A549 (cell line): ENCODE measurements around the gene COX4I1.

Source experiments
- HOXA7 ChIP-seq: fragments of 250-450 bp; sonication (Bioruptor Pico); IDR thresholded peaks from 2 replicates; pipeline ENCODE4 v1.5.0; 2020; ENCODE audit warnings: mild to moderate bottlenecking, moderate library complexity
- POLR2A ChIP-seq: IDR thresholded peaks from 2 replicates; pipeline ENCODE4 v1.6.1; 2012; ENCODE audit warnings: mild to moderate bottlenecking, low read length
- ZSCAN20 ChIP-seq: fragments of 250-450 bp; sonication (Bioruptor Pico); IDR thresholded peaks from 2 replicates; pipeline ENCODE4 v1.8.0; 2022; ENCODE audit warnings: mild to moderate bottlenecking, moderate library complexity
- TF ChIP-seq, protein P1 (sequence below): fragments of 200-600 bp; sonication (generic); IDR thresholded peaks from 2 replicates; pipeline ENCODE4 v1.6.1; 2016; ENCODE audit warnings: antibody characterized with exemption, mild to moderate bottlenecking, moderate library complexity
- TF ChIP-seq, protein P2 (sequence below): fragments of >200 bp; sonication (Bioruptor Twin); formaldehyde crosslinking; IDR thresholded peaks from 3 replicates; pipeline ENCODE4 v1.5.1; 2016

DNA sequence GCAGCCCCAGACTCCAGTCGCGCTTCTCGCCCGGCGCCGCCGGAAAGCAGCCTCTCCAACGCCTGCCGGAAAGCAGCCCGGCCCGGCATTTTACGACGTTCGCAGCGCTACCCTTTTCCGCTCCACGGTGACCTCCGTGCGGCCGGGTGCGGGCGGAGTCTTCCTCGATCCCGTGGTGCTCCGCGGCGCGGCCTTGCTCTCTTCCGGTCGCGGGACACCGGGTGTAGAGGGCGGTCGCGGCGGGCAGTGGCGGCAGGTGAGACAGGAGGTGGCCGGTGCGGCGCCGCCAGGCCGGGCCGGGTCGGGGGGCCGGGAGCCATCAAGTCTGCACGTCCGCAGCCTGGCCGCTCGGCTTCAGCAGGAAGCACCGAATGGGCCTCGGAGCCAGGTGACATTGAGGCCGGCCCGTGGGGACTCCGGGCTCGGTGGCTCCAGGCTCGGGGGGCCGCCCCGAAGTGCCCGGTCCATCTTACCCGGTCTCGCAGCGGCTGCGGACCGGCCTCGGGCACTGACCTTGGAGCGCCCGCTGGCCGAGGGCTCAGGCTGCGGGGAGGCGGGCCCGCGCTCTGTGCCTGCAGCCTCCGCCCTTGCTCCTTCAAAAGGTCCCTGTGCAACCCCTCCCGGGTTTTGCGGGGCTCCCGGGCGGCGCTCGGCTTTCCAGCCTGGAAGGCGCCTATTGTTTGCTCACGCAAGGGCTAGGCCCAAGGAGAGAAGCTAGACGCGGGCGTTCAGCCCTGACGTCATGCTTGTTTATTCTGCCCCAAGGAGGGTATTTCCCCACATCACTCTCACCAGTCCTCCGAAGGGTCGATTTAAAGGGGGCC lies at the start of gene COX4I1, which contains the start of gene EMC8:
- peak; percentile 81 for TF ChIP-seq POLR2A
- TF ChIP-seq ZSCAN20, result no peak
- TF ChIP-seq, protein P1, sequence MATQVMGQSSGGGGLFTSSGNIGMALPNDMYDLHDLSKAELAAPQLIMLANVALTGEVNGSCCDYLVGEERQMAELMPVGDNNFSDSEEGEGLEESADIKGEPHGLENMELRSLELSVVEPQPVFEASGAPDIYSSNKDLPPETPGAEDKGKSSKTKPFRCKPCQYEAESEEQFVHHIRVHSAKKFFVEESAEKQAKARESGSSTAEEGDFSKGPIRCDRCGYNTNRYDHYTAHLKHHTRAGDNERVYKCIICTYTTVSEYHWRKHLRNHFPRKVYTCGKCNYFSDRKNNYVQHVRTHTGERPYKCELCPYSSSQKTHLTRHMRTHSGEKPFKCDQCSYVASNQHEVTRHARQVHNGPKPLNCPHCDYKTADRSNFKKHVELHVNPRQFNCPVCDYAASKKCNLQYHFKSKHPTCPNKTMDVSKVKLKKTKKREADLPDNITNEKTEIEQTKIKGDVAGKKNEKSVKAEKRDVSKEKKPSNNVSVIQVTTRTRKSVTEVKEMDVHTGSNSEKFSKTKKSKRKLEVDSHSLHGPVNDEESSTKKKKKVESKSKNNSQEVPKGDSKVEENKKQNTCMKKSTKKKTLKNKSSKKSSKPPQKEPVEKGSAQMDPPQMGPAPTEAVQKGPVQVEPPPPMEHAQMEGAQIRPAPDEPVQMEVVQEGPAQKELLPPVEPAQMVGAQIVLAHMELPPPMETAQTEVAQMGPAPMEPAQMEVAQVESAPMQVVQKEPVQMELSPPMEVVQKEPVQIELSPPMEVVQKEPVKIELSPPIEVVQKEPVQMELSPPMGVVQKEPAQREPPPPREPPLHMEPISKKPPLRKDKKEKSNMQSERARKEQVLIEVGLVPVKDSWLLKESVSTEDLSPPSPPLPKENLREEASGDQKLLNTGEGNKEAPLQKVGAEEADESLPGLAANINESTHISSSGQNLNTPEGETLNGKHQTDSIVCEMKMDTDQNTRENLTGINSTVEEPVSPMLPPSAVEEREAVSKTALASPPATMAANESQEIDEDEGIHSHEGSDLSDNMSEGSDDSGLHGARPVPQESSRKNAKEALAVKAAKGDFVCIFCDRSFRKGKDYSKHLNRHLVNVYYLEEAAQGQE, result no peak
- TF ChIP-seq, protein P2, sequence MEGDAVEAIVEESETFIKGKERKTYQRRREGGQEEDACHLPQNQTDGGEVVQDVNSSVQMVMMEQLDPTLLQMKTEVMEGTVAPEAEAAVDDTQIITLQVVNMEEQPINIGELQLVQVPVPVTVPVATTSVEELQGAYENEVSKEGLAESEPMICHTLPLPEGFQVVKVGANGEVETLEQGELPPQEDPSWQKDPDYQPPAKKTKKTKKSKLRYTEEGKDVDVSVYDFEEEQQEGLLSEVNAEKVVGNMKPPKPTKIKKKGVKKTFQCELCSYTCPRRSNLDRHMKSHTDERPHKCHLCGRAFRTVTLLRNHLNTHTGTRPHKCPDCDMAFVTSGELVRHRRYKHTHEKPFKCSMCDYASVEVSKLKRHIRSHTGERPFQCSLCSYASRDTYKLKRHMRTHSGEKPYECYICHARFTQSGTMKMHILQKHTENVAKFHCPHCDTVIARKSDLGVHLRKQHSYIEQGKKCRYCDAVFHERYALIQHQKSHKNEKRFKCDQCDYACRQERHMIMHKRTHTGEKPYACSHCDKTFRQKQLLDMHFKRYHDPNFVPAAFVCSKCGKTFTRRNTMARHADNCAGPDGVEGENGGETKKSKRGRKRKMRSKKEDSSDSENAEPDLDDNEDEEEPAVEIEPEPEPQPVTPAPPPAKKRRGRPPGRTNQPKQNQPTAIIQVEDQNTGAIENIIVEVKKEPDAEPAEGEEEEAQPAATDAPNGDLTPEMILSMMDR, result no peak
- TF ChIP-seq HOXA7 (CRISPR knock-in tag), result no peak
